Upper lobe of left lung (tissue), 6 donors: Measurements from ENCODE around the gene CDK6. TPM values are rescaled to one million over a fixed set of nuclear protein-coding genes. Genes with fewer than 3 reads are reported as not detected.

Experiments
- ATAC-seq, 2 donors: fragments of 200-7000 bp; cut with Tn5 transposase; one replicate each; pipeline ENCODE4 v1.9.1; 2022; ENCODE audit warnings: mild to moderate bottlenecking in 2 of 2, moderate library complexity in 2 of 2; ENCODE audit not compliant: low FRiP score in 2 of 2
- DNase-seq, 2 donors: peaks; one replicate each; pipeline ENCODE4 v3.0.0-alpha.2; 2019 to 2020
- H3K27ac ChIP-seq, 4 donors: fragments of 200-600 bp; sonication (generic); one replicate each; pipeline ENCODE4 v1.5.1; 2016 to 2019
- H3K27me3 ChIP-seq, 4 donors: fragments of 200-600 bp; sonication (generic); one replicate each; pipeline ENCODE4 v1.5.1; 2017 to 2019
- H3K36me3 ChIP-seq, 4 donors: fragments of 200-600 bp; sonication (generic); one replicate each; pipeline ENCODE4 v1.5.1; 2016 to 2019
- H3K4me1 ChIP-seq, 4 donors: fragments of 200-600 bp; sonication (generic); one replicate each; pipeline ENCODE4 v1.5.1; 2018 to 2019
- H3K4me3 ChIP-seq, 4 donors: fragments of 200-600 bp; sonication (generic); one replicate each; pipeline ENCODE4 v1.5.1; 2017 to 2019; ENCODE audit warnings: mild to moderate bottlenecking in 2 of 4, moderate library complexity in 1 of 4
- H3K9me3 ChIP-seq, 4 donors: fragments of 200-600 bp; sonication (generic); one replicate each; pipeline ENCODE4 v1.5.1; 2018 to 2019
- EP300 ChIP-seq, 4 donors: sonication (generic); formaldehyde crosslinking; IDR thresholded peaks; one replicate each; pipeline ENCODE4 v1.5.1; 2017; ENCODE audit warnings: antibody characterized with exemption in 4 of 4, control low read depth in 2 of 4
- POLR2A ChIP-seq, 4 donors: fragments of 450-650 bp; IDR thresholded peaks; one replicate each; pipeline ENCODE4 v1.5.1; 2016 to 2017; ENCODE audit warnings: antibody characterized with exemption in 4 of 4, mild to moderate bottlenecking in 2 of 4
- POLR2AphosphoS5 ChIP-seq, 2 donors: sonication (generic); formaldehyde crosslinking; IDR thresholded peaks; one replicate each; pipeline ENCODE4 v1.5.1; 2017; ENCODE audit warnings: antibody characterized with exemption in 2 of 2
- WGBS, 2 donors: methylation state at CpG; one replicate each; pipeline ENCODE4 v1.1.5; 2017 to 2018; 5-methylcytosine and 5-hydroxymethylcytosine counted together
- total RNA-seq, 6 donors: library from RNA; depleted of rRNA in 4 of 6; stranded (reverse); fragments of >200 nt in 4 of 6; gene quantifications; one replicate each; pipeline versions ENCODE4 v1.1.0 to v1.2.1, GENCODE V29; 2016 to 2021
- TF ChIP-seq, protein P1 (sequence below), 6 experiments: fragments of 450-650 bp in 4 of 6; fragments of 200-600 bp in 2 of 6; sonication (generic) in 2 of 6; IDR thresholded peaks; one replicate each; pipeline ENCODE4 v1.5.1; 2016 to 2019; ENCODE audit warnings: antibody characterized with exemption in 6 of 6
- donor health status: DM: no; HTN: no; CAD: no; lungs with moderate emphysema.
- donor health status: DM: no; HTN: yes; CAD: no; lungs with severe emphysema.

CDK6 gene
- total RNA-seq, 6 donors from 2014 or later, result 15.7 to 26.9 (median 19.9) TPM

DNA sequence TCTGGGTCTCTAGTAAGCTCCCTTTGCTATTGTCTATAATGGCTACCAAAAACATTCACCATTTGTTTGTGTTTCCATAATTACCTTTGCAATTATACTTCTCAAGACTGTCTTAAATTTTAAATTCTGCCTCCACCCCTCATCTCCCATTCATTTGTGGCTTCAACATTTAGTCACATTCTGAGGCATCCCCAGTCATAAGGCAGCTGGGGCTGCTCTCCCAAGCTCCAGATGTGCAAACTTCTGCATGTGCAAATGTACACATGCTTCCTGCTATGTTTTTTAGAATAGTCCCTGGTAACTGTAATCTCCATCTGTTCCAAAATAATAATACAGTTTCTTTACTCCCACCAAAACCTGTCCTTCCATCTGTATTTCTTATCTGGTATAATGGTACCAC is 97.3 kb downstream of the CDK6 start:
- Histone ChIP-seq H3K36me3 (no peaks in the 10 kb centered on the region), H3K27ac (no peak overlapping the region), H3K4me1 (no peaks in the 10 kb centered on the region), H3K9me3 (no peaks in the 10 kb centered on the region), H3K27me3 (no peaks in the 10 kb centered on the region), H3K4me3 (no peak overlapping the region)
- ATAC-seq, result no peak
- no peak for TF ChIP-seq POLR2AphosphoS5 (IDR thresholded peaks at IDR 0.05)
- TF ChIP-seq POLR2A (IDR thresholded peaks at IDR 0.05), result no peak
- no peak for TF ChIP-seq EP300 (IDR thresholded peaks at IDR 0.05)
- TF ChIP-seq, protein P1, sequence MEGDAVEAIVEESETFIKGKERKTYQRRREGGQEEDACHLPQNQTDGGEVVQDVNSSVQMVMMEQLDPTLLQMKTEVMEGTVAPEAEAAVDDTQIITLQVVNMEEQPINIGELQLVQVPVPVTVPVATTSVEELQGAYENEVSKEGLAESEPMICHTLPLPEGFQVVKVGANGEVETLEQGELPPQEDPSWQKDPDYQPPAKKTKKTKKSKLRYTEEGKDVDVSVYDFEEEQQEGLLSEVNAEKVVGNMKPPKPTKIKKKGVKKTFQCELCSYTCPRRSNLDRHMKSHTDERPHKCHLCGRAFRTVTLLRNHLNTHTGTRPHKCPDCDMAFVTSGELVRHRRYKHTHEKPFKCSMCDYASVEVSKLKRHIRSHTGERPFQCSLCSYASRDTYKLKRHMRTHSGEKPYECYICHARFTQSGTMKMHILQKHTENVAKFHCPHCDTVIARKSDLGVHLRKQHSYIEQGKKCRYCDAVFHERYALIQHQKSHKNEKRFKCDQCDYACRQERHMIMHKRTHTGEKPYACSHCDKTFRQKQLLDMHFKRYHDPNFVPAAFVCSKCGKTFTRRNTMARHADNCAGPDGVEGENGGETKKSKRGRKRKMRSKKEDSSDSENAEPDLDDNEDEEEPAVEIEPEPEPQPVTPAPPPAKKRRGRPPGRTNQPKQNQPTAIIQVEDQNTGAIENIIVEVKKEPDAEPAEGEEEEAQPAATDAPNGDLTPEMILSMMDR (IDR thresholded peaks at IDR 0.05), result no peak
- no peak for DNase-seq

DNA sequence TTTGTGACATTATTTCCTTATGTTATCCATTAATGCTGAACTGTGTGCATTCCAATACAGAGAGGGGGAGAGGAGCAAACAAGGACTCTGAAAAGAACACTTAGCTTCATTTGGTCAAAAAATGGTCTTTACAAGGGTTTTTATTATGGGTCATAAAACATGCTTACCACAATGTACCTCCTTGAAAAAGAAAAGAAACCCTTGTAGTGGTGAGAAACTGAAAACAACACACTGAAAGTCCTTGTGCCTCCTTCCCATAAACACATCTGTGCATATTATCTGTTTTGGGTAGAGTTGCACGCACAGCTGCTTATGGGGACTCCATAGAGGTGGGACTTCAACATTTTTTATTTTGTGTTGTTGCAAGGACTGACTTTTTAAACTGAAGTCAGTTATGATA is 98.7 kb downstream of the CDK6 start:
- Histone ChIP-seq H3K9me3 (no peaks in the 10 kb centered on the region), H3K27ac (no peak overlapping the region), H3K4me1 (peaks cover 0 to 4% (median 0%) of the 10 kb centered on the region in 4 donors), H3K27me3 (no peaks in the 10 kb centered on the region), H3K4me3 (no peak overlapping the region), H3K36me3 (no peaks in the 10 kb centered on the region)
- DNase-seq (no peak), ATAC-seq (no peak)
- WGBS, 2 donors, result 89 to 94% methylated on average over 1 of the region's 1 CpG
- TF ChIP-seq POLR2A (IDR thresholded peaks at IDR 0.05) (no peak), POLR2AphosphoS5 (IDR thresholded peaks at IDR 0.05) (no peak), EP300 (IDR thresholded peaks at IDR 0.05) (no peak)
- TF ChIP-seq, protein P1 (IDR thresholded peaks at IDR 0.05), result no peak

DNA sequence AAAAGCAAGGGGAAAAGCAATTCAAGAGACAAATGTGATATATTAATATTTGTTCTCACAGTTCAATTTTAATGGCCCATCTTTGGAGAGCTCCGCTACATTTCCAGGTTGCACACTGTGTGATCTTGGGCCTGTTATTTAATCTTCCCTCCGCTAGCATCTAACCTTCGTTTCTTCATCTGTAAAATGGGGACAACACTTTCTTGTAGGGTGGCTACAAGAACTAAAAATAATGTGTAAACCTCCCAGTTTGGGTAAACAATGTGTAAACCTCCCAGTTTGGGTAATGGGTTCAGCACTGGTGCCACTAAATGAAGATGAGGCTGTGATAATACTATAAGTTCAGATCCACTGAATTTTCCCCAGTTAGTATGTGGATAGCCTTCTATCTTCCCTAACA is 99.5 kb downstream of the CDK6 start:
- H3K4me1 ChIP-seq, result peaks cover 5 to 12% (median 5%) of the 10 kb centered on the region in 4 donors
- H3K36me3 ChIP-seq, result no peaks in the 10 kb centered on the region
- 96 to 99% methylated on average over 3 of the region's 3 CpGs for WGBS, 2 donors
- H3K27me3 ChIP-seq, result no peaks in the 10 kb centered on the region
- H3K4me3 ChIP-seq, result no peak overlapping the region
- no peaks in the 10 kb centered on the region for H3K9me3 ChIP-seq
- H3K27ac ChIP-seq, result no peak overlapping the region
- TF ChIP-seq POLR2A (IDR thresholded peaks at IDR 0.05) (no peak), POLR2AphosphoS5 (IDR thresholded peaks at IDR 0.05) (no peak), EP300 (IDR thresholded peaks at IDR 0.05) (no peak)
- TF ChIP-seq, protein P1 (IDR thresholded peaks at IDR 0.05), result no peak
- DNase-seq, result no peak
- ATAC-seq, result no peak

DNA sequence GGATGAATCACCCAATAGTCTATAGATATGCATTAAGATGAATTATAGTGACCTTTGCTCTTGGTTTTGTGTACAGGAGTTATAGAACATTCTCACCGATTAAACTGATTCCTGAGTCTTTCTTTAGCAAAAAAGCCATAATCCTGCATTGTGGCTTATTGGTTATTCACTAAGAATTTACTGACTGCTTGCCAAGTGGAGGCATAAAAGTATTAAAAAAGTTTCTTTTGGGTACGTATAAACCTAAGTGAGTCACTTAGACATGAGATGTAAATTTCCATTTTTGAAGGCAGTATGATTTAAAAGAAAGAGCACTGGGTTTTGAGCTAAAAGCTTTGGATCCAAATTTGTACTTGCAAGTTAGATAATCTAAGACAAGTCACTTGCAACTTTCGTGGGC is 100.7 kb downstream of the CDK6 start:
- Histone ChIP-seq H3K4me1 (peaks cover 7 to 19% (median 11%) of the 10 kb centered on the region in 4 donors), H3K27ac (no peak overlapping the region), H3K27me3 (no peaks in the 10 kb centered on the region), H3K4me3 (no peak overlapping the region), H3K36me3 (no peaks in the 10 kb centered on the region), H3K9me3 (no peaks in the 10 kb centered on the region)
- TF ChIP-seq POLR2AphosphoS5 (IDR thresholded peaks at IDR 0.05) (no peak), POLR2A (IDR thresholded peaks at IDR 0.05) (no peak), EP300 (IDR thresholded peaks at IDR 0.05) (no peak)
- TF ChIP-seq, protein P1 (IDR thresholded peaks at IDR 0.05), result no peak
- ATAC-seq (no peak), DNase-seq (no peak)
- 83 to 91% methylated on average over 3 of the region's 3 CpGs for WGBS, 2 donors

DNA sequence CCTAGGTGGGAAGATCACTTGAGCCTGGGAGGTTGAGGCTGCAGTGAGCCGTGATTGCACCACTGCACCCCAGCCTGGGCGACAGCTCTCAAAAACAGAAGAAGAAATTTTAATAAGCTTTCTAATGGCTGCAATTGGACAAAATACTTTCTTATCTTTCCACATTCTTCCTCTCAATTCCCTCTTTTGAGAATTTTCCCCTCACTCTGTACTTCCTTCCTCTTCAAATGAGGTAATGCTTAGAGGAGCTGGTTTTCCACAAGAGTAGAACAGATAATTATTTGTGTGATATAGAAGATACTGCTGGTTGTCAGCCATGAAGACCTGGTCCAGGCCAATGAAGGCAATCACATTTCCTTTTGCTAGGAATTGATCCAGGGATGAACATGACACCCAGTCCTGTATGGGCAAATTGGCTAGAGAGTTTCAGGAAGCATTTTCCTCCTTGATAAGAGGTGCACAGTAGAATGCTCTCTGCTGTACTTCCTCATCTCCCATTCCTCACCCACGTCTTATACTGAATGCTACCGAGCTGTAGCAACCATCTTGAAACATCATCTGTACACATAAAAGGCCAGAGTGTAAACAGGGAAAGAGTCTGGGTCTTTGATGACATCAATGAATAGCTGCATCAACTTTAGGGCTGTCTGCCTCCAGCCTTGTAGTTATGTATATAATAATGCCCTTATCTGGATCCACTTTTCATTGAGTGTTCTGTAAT is 103.9 kb downstream of the CDK6 start:
- peak overlapping the region; percentile 18 to 56 (median 38) for H3K27ac ChIP-seq

More for the DNA sequence above, 103.9 kb downstream of the CDK6 start:
- TF ChIP-seq EP300 (IDR thresholded peaks at IDR 0.05) (no peak), POLR2AphosphoS5 (IDR thresholded peaks at IDR 0.05) (no peak), POLR2A (IDR thresholded peaks at IDR 0.05) (no peak)
- TF ChIP-seq, protein P1 (IDR thresholded peaks at IDR 0.05), result no peak
- no peak for DNase-seq
- no peaks in the 10 kb centered on the region for H3K9me3 ChIP-seq
- H3K36me3 ChIP-seq, result no peaks in the 10 kb centered on the region
- H3K4me1 ChIP-seq, result peaks cover 7 to 19% (median 11%) of the 10 kb centered on the region in 4 donors
- H3K27me3 ChIP-seq, result no peaks in the 10 kb centered on the region
- WGBS, 2 donors, result 59 to 77% methylated on average over 4 of the region's 4 CpGs
- no peak overlapping the region for H3K4me3 ChIP-seq
- peak in 1 of 2 donors; percentile 33 for ATAC-seq
